Gastrocnemius medialis (tissue), 4 donors: Measurements from ENCODE around the gene SMAD3. TPM values are rescaled to one million over a fixed set of nuclear protein-coding genes. Genes with fewer than 3 reads are reported as not detected.
"Not testable (repeated sequence)": the region's sequence is repeated elsewhere in the genome, so short reads cannot be mapped to it uniquely, and the experiment has no call there.

ENCODE experiments used
- ATAC-seq, 2 donors: fragments of 150-250 bp; one replicate each; pipeline ENCODE4 v1.9.1; 2016
- DNase-seq, 2 donors: peaks; one replicate each; pipeline ENCODE4 v3.0.0-alpha.2; 2019
- H3K27ac ChIP-seq, 4 donors: fragments of 200-600 bp; sonication (generic); 1 replicate in 1 of 4; 2 replicates in 3 of 4; pipeline ENCODE4 v1.5.1; 2016 to 2018; ENCODE audit warnings: mild to moderate bottlenecking in 2 of 4, moderate library complexity in 1 of 4
- H3K27me3 ChIP-seq, 3 donors: fragments of 200-600 bp; sonication (generic) in 2 of 3; 1 replicate in 1 of 3; 2 replicates in 2 of 3; pipeline versions ENCODE4 v1.5.1 to v1.6.0; 2016 to 2019; ENCODE audit warnings: mild to moderate bottlenecking in 1 of 3, moderate library complexity in 1 of 3
- H3K36me3 ChIP-seq, 2 donors: fragments of 200-600 bp; sonication (generic) in 1 of 2; one replicate each; pipeline ENCODE4 v1.5.1; 2017 to 2018
- H3K4me1 ChIP-seq, 2 donors: fragments of 200-600 bp; sonication (generic) in 1 of 2; one replicate each; pipeline ENCODE4 v1.5.1; 2016 to 2017; ENCODE audit warnings: mild to moderate bottlenecking in 2 of 2
- H3K4me3 ChIP-seq, 4 donors: fragments of 200-600 bp; sonication (generic) in 3 of 4; 1 replicate in 1 of 4; 2 replicates in 3 of 4; pipeline ENCODE4 v1.5.1; 2016 to 2019; ENCODE audit warnings: mild to moderate bottlenecking in 2 of 4
- H3K9me3 ChIP-seq, 3 donors: fragments of 200-600 bp; sonication (generic) in 2 of 3; 1 replicate in 1 of 3; 2 replicates in 2 of 3; pipeline ENCODE4 v1.5.1; 2016 to 2019
- CTCF ChIP-seq, 5 experiments: fragments of 450-650 bp in 3 of 5; fragments of 200-600 bp in 2 of 5; sonication (generic) in 2 of 5; IDR thresholded peaks in 4 of 5; conservative IDR thresholded peaks in 1 of 5; 1 replicate in 4 of 5; 2 replicates in 1 of 5; pipeline ENCODE4 v1.5.1; 2016 to 2019; ENCODE audit warnings: antibody characterized with exemption in 5 of 5, mild to moderate bottlenecking in 3 of 5, moderate library complexity in 3 of 5
- POLR2A ChIP-seq, 2 donors: fragments of 450-650 bp; IDR thresholded peaks; one replicate each; pipeline ENCODE4 v1.6.1; 2017; ENCODE audit warnings: antibody characterized with exemption in 2 of 2, mild to moderate bottlenecking in 2 of 2, moderate library complexity in 2 of 2
- in situ Hi-C, 4 donors: fragments of 200-750 bp; cut with MboI; loops; one replicate each; pipeline versions ENCODE4 v1.15.0 to v1.8.0; 2017; ENCODE audit warnings: low sequenced_read_pairs in 4 of 4
- intact Hi-C: fragments of 100-400 bp; cut with DNase I; formaldehyde crosslinking; loops from one replicate; pipeline ENCODE4 v1.15.1; 2023; ENCODE audit warnings: low total_unique reads
- total RNA-seq, 4 donors: library from RNA; depleted of rRNA; stranded (reverse); fragments of >200 nt; gene quantifications; one replicate each; pipeline versions ENCODE4 v1.1.0 to v1.2.3, GENCODE V29; 2016

Gene SMAD3
- total RNA-seq, 4 donors from 2014 or later: 15.9 to 61.7 (median 26.3) TPM

- no peak for DNase-seq
- in situ Hi-C loops: no loop called here
- Histone ChIP-seq H3K4me1 (peaks cover 56 to 70% of the 10 kb centered on the region in 2 donors), H3K27me3 (no peaks in the 10 kb centered on the region), H3K9me3 (no peaks in the 10 kb centered on the region), H3K27ac (peak overlapping the region; percentile 6 to 77 (median 66)), H3K4me3 (no peak overlapping the region), H3K36me3 (no peaks in the 10 kb centered on the region)
- no peak for ATAC-seq
- intact Hi-C loops: no loop called here
- TF ChIP-seq POLR2A (IDR thresholded peaks at IDR 0.05): no peak
- no peak for TF ChIP-seq CTCF (IDR thresholded peaks at IDR 0.05 in 4 of 5, conservative IDR thresholded peaks at IDR 0.05 in 1 of 5)
Observed at GRCh38 chr15:67152429-67152828, 87.0 kb downstream of the SMAD3 start.

- in situ Hi-C loops, DNase-seq, H3K27me3 ChIP-seq, H3K9me3 ChIP-seq, H3K4me3 ChIP-seq, ATAC-seq, intact Hi-C loops, H3K36me3 ChIP-seq: not testable (repeated sequence)
- H3K27ac ChIP-seq: peak overlapping the region; percentile 6 to 78 (median 66)
- peaks cover 56 to 70% of the 10 kb centered on the region in 2 donors for H3K4me1 ChIP-seq
Observed at GRCh38 chr15:67153044-67153443, 87.6 kb downstream of the SMAD3 start.

- no peak for TF ChIP-seq CTCF (IDR thresholded peaks at IDR 0.05 in 4 of 5, conservative IDR thresholded peaks at IDR 0.05 in 1 of 5)
- TF ChIP-seq POLR2A (IDR thresholded peaks at IDR 0.05): no peak
- Histone ChIP-seq H3K4me1 (peaks cover 58 to 70% of the 10 kb centered on the region in 2 donors), H3K9me3 (no peaks in the 10 kb centered on the region), H3K36me3 (no peaks in the 10 kb centered on the region), H3K27ac (peak overlapping the region; percentile 25 to 78 (median 66)), H3K4me3 (no peak overlapping the region), H3K27me3 (no peaks in the 10 kb centered on the region)
- intact Hi-C loops: no loop called here
- no peak for DNase-seq
- ATAC-seq: peak in 1 of 2 donors; percentile 32
- in situ Hi-C loops: no loop called here
Observed at GRCh38 chr15:67154249-67154648, 88.8 kb downstream of the SMAD3 start.

- Histone ChIP-seq H3K27ac (peak overlapping the region in 2 of 4 donors; percentile 76 to 78), H3K27me3 (no peaks in the 10 kb centered on the region), H3K4me3 (no peak overlapping the region), H3K4me1 (peaks cover 60 to 64% of the 10 kb centered on the region in 2 donors), H3K36me3 (no peaks in the 10 kb centered on the region), H3K9me3 (no peaks in the 10 kb centered on the region)
- intact Hi-C loops: no loop called here
- no peak for DNase-seq
- in situ Hi-C loops: no loop called here
- no peak for ATAC-seq
- no peak for TF ChIP-seq CTCF (IDR thresholded peaks at IDR 0.05 in 4 of 5, conservative IDR thresholded peaks at IDR 0.05 in 1 of 5)
- TF ChIP-seq POLR2A (IDR thresholded peaks at IDR 0.05): no peak
Observed at GRCh38 chr15:67156426-67156825, 91.0 kb downstream of the SMAD3 start.

GRCh38 chr15:67156834-67157233 is 91.4 kb downstream of the SMAD3 start:
- no peaks in the 10 kb centered on the region for H3K27me3 ChIP-seq
- H3K4me1 ChIP-seq: peaks cover 64 to 69% of the 10 kb centered on the region in 2 donors
- H3K27ac ChIP-seq: peak overlapping the region; percentile 63 to 78 (median 72)
- ATAC-seq: no peak
- no peak for DNase-seq
- intact Hi-C loops: no loop called here
- in situ Hi-C loops: no loop called here
- no peaks in the 10 kb centered on the region for H3K9me3 ChIP-seq
- H3K4me3 ChIP-seq: no peak overlapping the region
- no peak for TF ChIP-seq CTCF (IDR thresholded peaks at IDR 0.05 in 4 of 5, conservative IDR thresholded peaks at IDR 0.05 in 1 of 5)
- H3K36me3 ChIP-seq: no peaks in the 10 kb centered on the region
